GM19240 (cell line): ENCODE results near the gene RAB22A.

Experiments
- DNase-seq: peaks from one replicate; pipeline ENCODE4 v3.0.0; 2011; ENCODE audit warnings: low spot score; ENCODE audit not compliant: insufficient read length

The RAB22A gene

DNA sequence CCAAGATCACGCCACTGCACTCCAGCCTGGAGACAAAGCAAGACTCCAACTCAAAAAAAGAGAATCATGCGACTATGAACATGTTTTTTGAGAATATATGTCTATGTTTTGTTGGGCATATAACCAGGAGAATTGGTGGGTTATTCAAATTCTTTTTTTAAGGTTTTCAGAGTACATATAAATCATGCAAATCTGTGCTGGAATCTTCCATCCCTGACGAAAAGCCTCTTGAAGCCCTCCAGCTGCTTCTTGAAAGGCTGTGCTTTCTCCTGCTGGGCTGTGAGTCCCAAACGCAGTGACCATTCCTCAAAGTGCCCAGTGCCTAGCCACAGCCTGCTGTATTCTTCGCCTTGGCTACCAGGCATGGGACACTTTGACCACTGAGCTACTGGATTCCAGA lies 9.2 kb upstream of the RAB22A start:
- DNase-seq, result no peak

- no peak for DNase-seq
These were observed 6.0 kb upstream of the RAB22A start for GRCh38 chr20:58303547-58303946.

DNA sequence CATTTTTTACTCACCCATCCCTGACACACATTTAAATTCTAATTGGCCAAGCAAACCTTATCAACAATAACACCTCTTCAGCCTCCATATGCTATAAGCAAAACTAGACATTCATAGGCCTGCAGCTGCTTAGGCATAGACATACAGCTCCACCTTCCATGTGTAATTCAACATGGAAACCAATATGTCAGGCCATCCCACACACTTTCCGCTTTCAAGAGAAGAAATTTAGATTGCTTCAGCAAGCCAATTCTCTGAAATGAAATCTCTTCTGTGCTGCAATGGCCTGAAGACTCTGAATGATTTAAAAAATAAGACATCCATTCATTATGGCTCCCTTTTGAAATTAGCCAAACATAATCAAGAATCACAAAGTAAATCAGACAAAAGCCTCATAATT lies 4.5 kb upstream of the RAB22A start:
- DNase-seq, result no peak

- no peak for DNase-seq
These were observed 2.9 kb upstream of the RAB22A start for GRCh38 chr20:58306421-58307261.

DNA sequence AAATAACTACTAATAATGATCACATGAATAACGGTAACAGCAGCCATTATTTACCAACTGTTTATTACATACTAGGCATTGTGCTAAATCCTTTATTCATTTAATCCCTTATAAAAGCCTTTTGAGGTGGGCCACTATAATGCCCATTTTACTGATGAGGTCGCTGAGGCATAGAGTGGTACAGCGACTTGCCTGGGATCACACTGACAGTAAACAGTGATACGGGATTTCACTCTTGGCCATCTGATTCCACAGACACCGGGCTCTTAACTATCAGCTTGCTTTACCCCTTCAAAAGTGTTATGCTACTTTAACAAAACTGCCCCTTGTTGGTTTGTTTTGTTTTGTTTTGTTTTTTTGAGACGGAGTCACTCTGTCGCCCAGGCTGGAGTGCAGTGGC lies 2.2 kb upstream of the RAB22A start:
- no peak for DNase-seq

- DNase-seq, result no peak
These were observed 1.2 kb upstream of the RAB22A start for GRCh38 chr20:58308290-58308679.

GRCh38 chr20:58308680-58309527 lies 611 bp upstream of the RAB22A start:
- no peak for DNase-seq

DNA sequence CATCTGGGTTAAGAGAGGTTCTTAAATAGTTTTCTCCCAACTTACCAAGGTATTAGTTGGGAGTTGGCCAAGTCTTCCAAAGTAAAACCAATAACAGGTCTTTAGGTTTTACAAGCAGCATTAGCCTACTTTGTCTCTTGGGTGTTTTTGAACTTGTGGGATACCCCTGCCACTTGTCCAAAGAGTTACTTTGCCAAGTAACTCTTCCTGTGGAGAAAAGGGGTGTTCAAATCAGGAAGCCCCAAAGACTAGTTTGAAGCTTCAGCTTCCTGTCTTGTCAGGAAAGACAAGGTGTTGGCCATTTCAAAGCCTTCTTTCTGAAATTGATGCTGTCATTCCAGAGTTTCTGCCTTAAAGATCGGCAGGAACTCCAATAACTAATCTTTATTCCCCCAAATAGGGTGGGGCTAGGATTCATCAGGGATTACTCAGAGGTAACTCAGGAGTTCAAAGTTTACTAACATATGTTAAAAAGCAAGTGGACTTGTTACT lies 822 bp downstream of the RAB22A start:
- DNase-seq, result no peak

DNA sequence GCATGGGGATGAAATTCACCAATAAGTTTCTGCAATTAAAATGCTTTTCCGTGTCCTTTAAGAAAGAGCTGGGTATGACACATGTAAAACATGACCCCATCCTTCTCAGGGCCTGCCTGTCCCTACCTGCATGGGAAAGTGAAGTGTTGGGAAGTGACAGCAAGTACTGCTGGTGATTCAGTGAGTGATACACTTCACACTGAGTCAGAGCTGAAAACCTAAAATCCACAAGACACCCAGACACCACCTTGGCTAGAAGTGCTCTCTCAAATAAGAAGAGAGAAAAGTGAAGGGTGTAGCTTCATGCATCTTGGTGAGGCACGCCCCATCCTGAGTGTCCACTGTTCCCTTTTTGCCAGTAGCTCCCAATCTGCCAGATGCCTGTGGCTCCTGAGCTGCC lies 3.3 kb downstream of the RAB22A start:
- no peak for DNase-seq

DNA sequence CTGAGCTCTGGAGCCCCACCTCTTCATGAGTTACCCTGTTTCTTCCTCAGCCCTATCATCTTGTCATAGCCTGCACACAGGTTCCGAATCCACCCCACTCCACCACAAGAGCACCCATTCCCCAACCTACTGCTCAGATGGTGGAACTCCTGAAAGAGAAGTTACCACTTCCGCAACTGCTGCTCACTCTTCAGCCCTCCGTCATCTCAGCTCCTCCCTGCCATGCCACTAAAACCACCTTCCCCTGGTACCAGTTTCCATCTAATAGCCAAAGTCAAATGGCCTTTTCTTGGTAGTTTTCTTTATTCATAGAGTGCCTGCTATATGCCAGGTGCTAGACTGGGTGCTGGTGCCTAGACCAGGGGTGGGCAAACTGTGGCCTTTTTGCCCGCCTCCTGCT lies 3.9 kb downstream of the RAB22A start:
- no peak for DNase-seq

GRCh38 chr20:58321205-58321604 lies 11.7 kb downstream of the RAB22A start:
- no peak for DNase-seq

DNA sequence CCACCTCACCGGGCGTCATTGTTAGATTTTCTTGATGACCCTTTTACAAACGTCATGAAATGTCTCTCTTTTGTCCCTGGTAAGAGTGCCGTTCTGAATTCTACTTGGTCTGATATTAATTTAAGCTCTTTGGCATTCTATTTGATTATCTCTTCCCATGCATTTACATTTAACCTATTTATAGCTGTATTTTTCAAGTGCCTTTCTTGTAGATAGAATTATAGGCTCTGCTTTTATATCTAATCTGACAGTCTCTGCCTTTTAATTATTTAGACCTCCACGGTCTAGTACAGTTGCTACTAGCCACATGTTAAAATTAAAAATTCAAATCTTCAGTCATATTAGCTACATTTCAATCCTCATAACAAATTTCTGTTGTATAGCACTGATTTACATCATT lies 12.6 kb downstream of the RAB22A start:
- DNase-seq, result no peak

GRCh38 chr20:58325912-58326311 lies 16.4 kb downstream of the RAB22A start:
- no peak for DNase-seq

DNA sequence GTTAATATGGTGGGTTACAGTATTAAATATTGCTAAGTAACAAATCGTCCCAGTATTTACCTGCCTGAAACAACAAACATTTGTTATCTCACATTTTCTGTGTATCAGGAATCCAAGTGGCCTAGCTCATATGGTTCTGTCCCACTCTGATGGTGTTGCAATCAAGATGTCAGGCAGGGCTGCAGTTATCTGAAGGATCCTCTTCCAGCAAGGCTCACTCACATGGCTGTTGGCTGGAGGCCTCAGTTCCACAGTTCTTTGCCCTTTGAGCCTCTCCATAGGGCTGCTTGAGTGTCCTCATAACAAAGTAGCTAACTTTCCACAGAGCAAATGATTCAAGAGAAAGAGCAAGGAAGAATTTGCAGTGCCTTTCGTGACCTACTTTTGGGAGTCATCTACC lies 17.7 kb downstream of the RAB22A start:
- no peak for DNase-seq

- DNase-seq, result no peak
These were observed 19.3 kb downstream of the RAB22A start for GRCh38 chr20:58328836-58329235.

- no peak for DNase-seq
These were observed 20.2 kb downstream of the RAB22A start for GRCh38 chr20:58329711-58330110.

GRCh38 chr20:58330249-58330648 lies 20.7 kb downstream of the RAB22A start:
- DNase-seq, result no peak

GRCh38 chr20:58330687-58331086 lies 21.2 kb downstream of the RAB22A start:
- no peak for DNase-seq

DNA sequence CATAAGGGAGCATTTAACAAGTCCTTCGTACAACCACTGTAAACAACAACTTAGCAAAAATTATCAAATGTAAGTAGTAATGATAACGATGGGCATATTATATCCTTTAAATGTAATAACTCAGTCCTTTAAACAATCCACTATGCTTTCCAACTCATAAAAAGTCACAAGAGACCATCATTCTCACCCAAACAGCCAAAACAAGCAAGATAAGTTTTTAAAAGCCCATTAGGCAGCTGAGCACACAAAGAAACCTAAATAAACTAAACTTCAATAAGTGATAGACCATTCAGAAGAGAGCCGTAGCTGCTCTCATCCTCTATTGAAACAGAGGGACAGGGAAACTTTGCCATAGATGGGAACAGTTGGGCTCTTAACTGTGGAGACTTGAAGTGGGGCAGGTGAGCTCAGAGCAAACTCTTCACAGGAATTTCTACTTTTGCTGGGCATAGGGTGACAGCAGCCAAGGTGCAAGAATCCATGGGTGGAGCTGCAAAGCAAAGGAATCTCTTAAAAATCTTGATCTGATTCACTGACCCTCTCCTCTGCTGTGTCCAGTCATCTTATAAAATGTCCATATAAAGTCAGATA lies 22.5 kb downstream of the RAB22A start:
- DNase-seq, result no peak

- no peak for DNase-seq
These were observed 30.2 kb downstream of the RAB22A start for GRCh38 chr20:58339741-58340140.

- DNase-seq, result no peak
These were observed 30.6 kb downstream of the RAB22A start for GRCh38 chr20:58340151-58340550.

GRCh38 chr20:58340853-58341252 lies 31.3 kb downstream of the RAB22A start:
- DNase-seq, result no peak
